H9 (cell line): Measurements from ENCODE around the gene OR6M1. TPM values are rescaled to one million over a fixed set of nuclear protein-coding genes. Genes with fewer than 3 reads are reported as not detected.

Experiments used
- DNase-seq: peaks from one replicate; pipeline ENCODE4 v3.0.0-alpha.2; 2017
- H2AFZ ChIP-seq: one replicate; pipeline ENCODE4 v1.6.1; 2013; ENCODE audit warnings: mild to moderate bottlenecking, low read length, control low read depth, moderate library complexity
- H2AK5ac ChIP-seq: 2 replicates; pipeline ENCODE4 v1.6.1; 2013; ENCODE audit warnings: low read length, control low read depth, mixed read lengths; ENCODE audit not compliant: insufficient read length
- H2BK120ac ChIP-seq: one replicate; pipeline ENCODE4 v1.6.1; 2013; ENCODE audit warnings: low read depth, mild to moderate bottlenecking, low read length, control low read depth, inconsistent platforms; ENCODE audit not compliant: poor library complexity, severe bottlenecking
- H2BK12ac ChIP-seq: 2 replicates; pipeline ENCODE4 v1.6.1; 2013; ENCODE audit warnings: low read length, control low read depth, mixed read lengths, low read depth; ENCODE audit not compliant: insufficient read length
- H2BK15ac ChIP-seq: 2 replicates; pipeline ENCODE4 v1.6.1; 2013; ENCODE audit warnings: low read depth, low read length, control low read depth
- H2BK20ac ChIP-seq: one replicate; pipeline ENCODE4 v1.6.1; 2013; ENCODE audit warnings: low read depth, mild to moderate bottlenecking, low read length, control low read depth, inconsistent platforms; ENCODE audit not compliant: poor library complexity, severe bottlenecking
- H2BK5ac ChIP-seq: 2 replicates; pipeline ENCODE4 v1.6.1; 2013; ENCODE audit warnings: low read length, control low read depth, mixed read lengths; ENCODE audit not compliant: insufficient read length
- H3K14ac ChIP-seq: 2 replicates; pipeline ENCODE4 v1.6.1; 2013; ENCODE audit warnings: low read length, control low read depth; ENCODE audit not compliant: insufficient read depth
- H3K18ac ChIP-seq: 2 replicates; pipeline ENCODE4 v1.6.1; 2013; ENCODE audit warnings: low read depth, mild to moderate bottlenecking, mixed read lengths, low read length, control low read depth; ENCODE audit not compliant: insufficient read length
- H3K23ac ChIP-seq: 2 replicates; pipeline ENCODE4 v1.6.1; 2013; ENCODE audit warnings: low read length, control low read depth, mixed read lengths, low read depth; ENCODE audit not compliant: insufficient read length
- H3K23me2 ChIP-seq: 2 replicates; pipeline ENCODE4 v1.6.1; 2013; ENCODE audit warnings: low read depth, mild to moderate bottlenecking, mixed read lengths, low read length, control low read depth; ENCODE audit not compliant: insufficient read length, poor library complexity, severe bottlenecking
- H3K27ac ChIP-seq: 2 replicates; pipeline ENCODE4 v1.5.1; 2013; ENCODE audit warnings: low read length, control low read depth, mixed read lengths, low read depth; ENCODE audit not compliant: insufficient read length
- H3K27me3 ChIP-seq: 2 replicates; pipeline ENCODE4 v1.6.1; 2013; ENCODE audit warnings: low read length, control low read depth, inconsistent platforms; ENCODE audit not compliant: insufficient read depth
- H3K4ac ChIP-seq: 2 replicates; pipeline ENCODE4 v1.6.1; 2013; ENCODE audit warnings: low read depth, mild to moderate bottlenecking, control low read depth, inconsistent platforms, low read length, moderate library complexity
- H3K4me1 ChIP-seq: 2 replicates; pipeline ENCODE4 v1.6.1; 2013; ENCODE audit warnings: low read length, control low read depth, inconsistent platforms; ENCODE audit not compliant: insufficient read depth
- H3K4me2 ChIP-seq: 2 replicates; pipeline ENCODE4 v1.6.1; 2013; ENCODE audit warnings: low read length, control low read depth, mixed read lengths; ENCODE audit not compliant: insufficient read length, insufficient read depth
- H3K56ac ChIP-seq: 2 replicates; pipeline ENCODE4 v1.6.1; 2013; ENCODE audit warnings: low read depth, mild to moderate bottlenecking, mixed read lengths, low read length, control low read depth; ENCODE audit not compliant: insufficient read length
- H3K79me1 ChIP-seq: 2 replicates; pipeline ENCODE4 v1.6.1; 2013; ENCODE audit warnings: low read depth, mild to moderate bottlenecking, moderate library complexity, low read length, control low read depth, inconsistent platforms; ENCODE audit not compliant: insufficient read depth, poor library complexity, severe bottlenecking
- H3K79me2 ChIP-seq: 2 replicates; pipeline ENCODE4 v1.6.1; 2013; ENCODE audit warnings: low read length, control low read depth, inconsistent platforms; ENCODE audit not compliant: insufficient read depth
- H3K9ac ChIP-seq: 2 replicates; pipeline ENCODE4 v1.6.1; 2013; ENCODE audit warnings: low read length, control low read depth, mixed read lengths; ENCODE audit not compliant: insufficient read length; ENCODE audit errors: extremely low read depth
- H3K9me3 ChIP-seq: one replicate; pipeline ENCODE4 v1.6.1; 2013; ENCODE audit warnings: low read depth, low read length, inconsistent platforms; ENCODE audit not compliant: control insufficient read depth
- H3T11ph ChIP-seq: one replicate; pipeline ENCODE4 v1.6.1; 2013; ENCODE audit warnings: mild to moderate bottlenecking, low read length, control low read depth, inconsistent platforms
- H4K20me1 ChIP-seq: one replicate; pipeline ENCODE4 v1.6.1; 2013; ENCODE audit not compliant: control insufficient read depth, insufficient read length, insufficient read depth
- H4K5ac ChIP-seq: 2 replicates; pipeline ENCODE4 v1.6.1; 2013; ENCODE audit warnings: low read depth, mild to moderate bottlenecking, mixed read lengths, low read length, control low read depth; ENCODE audit not compliant: insufficient read length
- H4K8ac ChIP-seq: replicated peaks from 2 replicates; pipeline ENCODE4 v1.6.1; 2013; ENCODE audit warnings: low read length, control low read depth, mixed read lengths, low read depth; ENCODE audit not compliant: insufficient read length
- H4K91ac ChIP-seq: 2 replicates; pipeline ENCODE4 v1.6.1; 2013; ENCODE audit warnings: low read depth, mild to moderate bottlenecking, moderate library complexity, mixed read lengths, low read length, control low read depth; ENCODE audit not compliant: insufficient read length
- H3K27ac Mint-ChIP-seq, 3 experiments: 2 replicates in 2 of 3; 3 replicates in 1 of 3; pipeline ENCODE4 v1.8.0; 2020 to 2021; ENCODE audit warnings: mixed read lengths in 3 of 3, mild to moderate bottlenecking in 1 of 3, moderate library complexity in 1 of 3
- H3K27me3 Mint-ChIP-seq: 2 replicates; pipeline ENCODE4 v1.8.0; 2021; ENCODE audit warnings: low read depth, mild to moderate bottlenecking, moderate library complexity, mixed read lengths
- H3K36me3 Mint-ChIP-seq, 3 experiments: 2 replicates in 2 of 3; 3 replicates in 1 of 3; pipeline ENCODE4 v1.8.0; 2020 to 2021; ENCODE audit warnings: low read depth in 3 of 3, mixed read lengths in 3 of 3; ENCODE audit not compliant: insufficient read depth in 1 of 3
- H3K4me1 Mint-ChIP-seq, 2 experiments: 2 replicates each; pipeline ENCODE4 v1.8.0; 2020; ENCODE audit warnings: mixed read lengths in 2 of 2
- H3K4me3 Mint-ChIP-seq, 2 experiments: 2 replicates in 1 of 2; 3 replicates in 1 of 2; pipeline ENCODE4 v1.8.0; 2020 to 2021; ENCODE audit warnings: mild to moderate bottlenecking in 2 of 2, mixed read lengths in 2 of 2, moderate library complexity in 1 of 2
- H3K9me3 Mint-ChIP-seq, 2 experiments: 2 replicates in 1 of 2; 3 replicates in 1 of 2; pipeline ENCODE4 v1.8.0; 2020; ENCODE audit warnings: mild to moderate bottlenecking in 2 of 2, mixed read lengths in 2 of 2, moderate library complexity in 1 of 2
- WGBS: extraction: QIAGEN DNeasy Blood & Tissue Kit; methylation state at CpG from one replicate; pipeline ENCODE4 v1.1.7; 2013; ENCODE audit warnings: missing lambda C conversion rate, low lambda C conversion rate, mixed read lengths; ENCODE audit not compliant: insufficient read length; ENCODE audit errors: extremely low coverage; 5-methylcytosine and 5-hydroxymethylcytosine counted together
- total RNA-seq: library from RNA; stranded (reverse); gene quantifications from 2 replicates; pipeline ENCODE4 v1.2.1, GENCODE V29; 2021
- TF ChIP-seq, protein P1 (sequence below): fragments of 200-600 bp; sonication (generic); conservative IDR thresholded peaks from 3 replicates; pipeline ENCODE4 v1.8.0; 2021; ENCODE audit warnings: antibody characterized with exemption, mild to moderate bottlenecking

The OR6M1 gene
- total RNA-seq, 1 experiment from 2014 or later: not detected

- Histone ChIP-seq H4K8ac (no peak overlapping the region), H3K4ac (no peak overlapping the region), H3K56ac (no peak overlapping the region), H3K18ac (no peak overlapping the region), H3K23me2 (no peaks in the 10 kb centered on the region), H3K23ac (no peak overlapping the region), H4K91ac (no peak overlapping the region), H3K79me1 (no peaks in the 10 kb centered on the region), H3K79me2 (no peaks in the 10 kb centered on the region), H3K4me1 (no peaks in the 10 kb centered on the region), H4K20me1 (no peaks in the 10 kb centered on the region), H2BK120ac (no peak overlapping the region), H2AK5ac (no peak overlapping the region), H2BK15ac (no peak overlapping the region), H3K27me3 (no peaks in the 10 kb centered on the region), H2AFZ (no peak overlapping the region), H2BK12ac (no peak overlapping the region), H3K27ac (no peak overlapping the region), H3T11ph (no peak overlapping the region), H3K4me2 (no peak overlapping the region), H3K9me3 (no peaks in the 10 kb centered on the region), H3K14ac (no peak overlapping the region), H2BK20ac (no peak overlapping the region), H2BK5ac (no peak overlapping the region), H4K5ac (no peak overlapping the region), H3K9ac (no peak overlapping the region)
- no CpG with 5 or more reads among the region's 10 CpGs for WGBS
- Mint-ChIP-seq H3K9me3 (peaks cover 18 to 26% of the 10 kb centered on the region in 2 experiments), H3K27ac (peak overlapping the region in 1 of 3 experiments; percentile 41; a peak in 1 of 7 replicates), H3K27me3 (no peaks in the 10 kb centered on the region), H3K4me1 (peaks cover 14 to 27% of the 10 kb centered on the region in 2 experiments), H3K4me3 (no peak overlapping the region), H3K36me3 (peaks cover 13 to 31% (median 21%) of the 10 kb centered on the region in 3 experiments)
- DNase-seq: no peak
- TF ChIP-seq, protein P1, sequence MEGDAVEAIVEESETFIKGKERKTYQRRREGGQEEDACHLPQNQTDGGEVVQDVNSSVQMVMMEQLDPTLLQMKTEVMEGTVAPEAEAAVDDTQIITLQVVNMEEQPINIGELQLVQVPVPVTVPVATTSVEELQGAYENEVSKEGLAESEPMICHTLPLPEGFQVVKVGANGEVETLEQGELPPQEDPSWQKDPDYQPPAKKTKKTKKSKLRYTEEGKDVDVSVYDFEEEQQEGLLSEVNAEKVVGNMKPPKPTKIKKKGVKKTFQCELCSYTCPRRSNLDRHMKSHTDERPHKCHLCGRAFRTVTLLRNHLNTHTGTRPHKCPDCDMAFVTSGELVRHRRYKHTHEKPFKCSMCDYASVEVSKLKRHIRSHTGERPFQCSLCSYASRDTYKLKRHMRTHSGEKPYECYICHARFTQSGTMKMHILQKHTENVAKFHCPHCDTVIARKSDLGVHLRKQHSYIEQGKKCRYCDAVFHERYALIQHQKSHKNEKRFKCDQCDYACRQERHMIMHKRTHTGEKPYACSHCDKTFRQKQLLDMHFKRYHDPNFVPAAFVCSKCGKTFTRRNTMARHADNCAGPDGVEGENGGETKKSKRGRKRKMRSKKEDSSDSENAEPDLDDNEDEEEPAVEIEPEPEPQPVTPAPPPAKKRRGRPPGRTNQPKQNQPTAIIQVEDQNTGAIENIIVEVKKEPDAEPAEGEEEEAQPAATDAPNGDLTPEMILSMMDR: no peak
These were observed 8.6 kb downstream of the OR6M1 start for GRCh38 chr11:123797541-123797940.
